NCI-H2171 (cell line): ENCODE results near the gene MARS1.

Experiments used
- DNase-seq: peaks from one replicate; lab custom pipeline; 2025; lab: John Stamatoyannopoulos, UW

MARS1 gene

DNA sequence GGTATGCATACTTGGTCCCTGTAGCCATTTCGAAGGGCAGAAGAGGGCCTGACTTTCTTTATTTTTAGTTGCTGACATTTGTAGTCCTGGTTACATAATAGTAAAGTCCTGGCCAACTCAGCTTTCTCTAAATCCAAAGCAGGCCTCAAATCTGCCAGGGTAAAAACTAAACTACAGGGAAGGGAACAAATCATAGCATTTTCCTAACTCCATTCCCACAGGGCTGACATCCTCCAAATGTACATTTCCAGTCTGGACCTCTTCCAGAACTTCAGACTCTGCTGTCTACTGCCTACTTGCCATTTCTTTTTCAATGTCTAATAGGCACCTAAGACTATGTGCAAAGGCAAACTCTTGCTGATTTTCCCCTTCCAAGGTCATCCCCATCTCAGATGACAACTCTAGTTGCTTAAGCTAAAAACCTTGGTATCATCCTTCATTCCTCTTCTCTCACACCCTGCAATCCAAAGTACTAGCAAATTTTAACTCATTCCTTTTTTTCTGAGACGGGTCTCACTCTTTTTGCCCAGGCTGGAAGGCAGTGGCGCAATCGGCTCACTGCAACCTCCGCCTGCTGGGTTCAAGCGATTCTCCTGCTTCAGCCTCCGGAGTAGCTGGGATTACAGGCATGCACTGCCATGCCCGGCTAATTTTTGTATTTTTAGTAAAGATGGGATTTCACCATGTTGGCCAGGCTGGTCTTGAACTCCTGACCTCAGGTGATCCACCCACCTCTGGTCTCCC is 30.5 kb downstream of the MARS1 start:
- DNase-seq, result no peak

DNA sequence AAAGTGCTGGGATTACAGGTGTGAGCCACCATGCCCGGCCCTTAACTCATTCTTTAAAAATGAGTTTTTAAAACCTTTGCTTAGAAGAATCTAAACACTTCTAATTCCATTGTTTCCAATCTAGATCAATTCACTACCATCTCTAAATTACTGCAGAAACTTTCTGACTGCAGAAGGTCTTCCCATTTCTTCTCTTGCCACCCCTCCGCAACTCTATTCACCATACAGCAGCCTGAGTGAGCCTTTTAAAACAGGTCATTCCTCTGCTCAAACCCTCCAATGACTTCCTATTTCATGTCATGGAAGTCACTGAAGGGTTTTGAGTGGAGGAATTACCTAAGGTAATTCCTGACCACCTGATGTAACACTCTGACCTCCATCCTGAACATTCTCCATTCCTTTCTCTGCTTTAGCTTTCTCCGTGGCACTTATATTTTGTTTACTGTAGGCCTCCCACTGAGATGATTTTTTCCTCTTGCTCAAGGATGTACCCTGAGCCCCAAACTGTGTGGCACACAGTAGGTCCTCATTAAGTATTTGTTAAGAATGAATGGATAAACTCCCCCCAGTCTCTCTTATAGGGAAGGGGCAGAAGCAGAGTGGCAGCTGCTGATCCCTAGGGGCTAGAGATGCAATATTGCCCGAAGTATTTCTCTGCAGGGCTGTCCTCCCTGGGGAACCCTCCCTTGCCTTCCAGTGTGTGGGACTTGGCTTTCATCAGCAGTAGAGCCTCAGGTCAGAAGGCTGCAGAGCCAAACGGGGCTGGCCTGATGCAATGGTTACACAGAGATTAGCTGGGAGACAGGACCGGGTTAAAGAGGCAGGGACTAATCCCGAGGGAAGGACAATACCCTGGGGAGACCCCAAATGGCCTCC is 31.3 kb downstream of the MARS1 start:
- DNase-seq, result no peak

DNA sequence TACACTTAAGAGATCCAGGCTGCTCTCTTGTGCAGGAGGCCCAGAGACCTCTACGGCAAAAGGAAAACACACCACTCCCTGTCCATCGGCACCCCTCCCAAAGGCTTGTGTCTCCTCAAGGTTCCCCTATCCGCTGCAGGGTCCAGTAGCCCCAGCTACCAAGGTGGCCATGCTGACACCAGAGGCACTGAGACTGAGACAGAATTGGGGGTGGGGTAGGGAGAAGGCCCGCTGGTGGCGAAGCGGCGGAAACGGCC is 31.9 kb downstream of the MARS1 start:
- DNase-seq, result no peak

DNA sequence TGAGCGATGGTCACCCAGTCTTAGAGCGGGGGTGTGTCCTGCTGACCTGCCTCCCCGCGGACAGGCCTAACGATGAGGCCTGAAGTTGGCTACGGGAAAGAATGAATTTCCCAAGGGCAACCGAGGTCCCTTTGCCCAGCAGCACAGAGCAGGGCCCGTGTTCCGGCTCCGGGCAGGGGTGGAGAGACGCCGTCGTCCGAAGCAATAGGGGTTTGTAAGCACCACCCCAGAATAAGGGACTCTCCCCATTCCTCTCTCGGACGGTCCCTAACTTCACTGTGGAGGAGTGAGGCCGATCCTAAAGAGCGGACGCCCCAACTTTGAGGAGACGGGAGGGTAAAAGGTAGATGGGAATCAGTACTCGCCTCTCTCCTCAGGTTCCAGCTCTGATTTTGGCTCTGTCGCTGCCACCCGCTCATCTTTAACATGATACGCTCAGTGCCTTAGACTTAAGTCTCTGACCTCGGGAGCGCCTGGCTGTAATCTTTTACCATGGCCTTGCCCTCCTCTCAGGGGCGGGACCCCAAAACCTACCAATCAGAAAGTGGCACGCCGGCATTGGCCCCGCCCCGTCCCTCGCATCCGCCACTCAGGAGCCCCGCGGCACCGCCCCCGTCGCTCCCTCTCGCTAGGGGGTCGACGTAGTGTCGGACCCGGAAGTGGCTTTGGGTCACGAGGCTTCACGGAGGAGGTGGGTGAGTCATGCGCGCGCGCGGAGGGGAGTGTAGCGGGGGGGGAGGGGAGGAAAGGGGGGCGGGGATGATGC is 32.4 kb downstream of the MARS1 start, which contains the start of gene DDIT3:
DDIT3 (minus strand) TSS at position 462 of the 766 bp plus-strand sequence. CDS start 3,108 bp downstream, outside the sequence.
- peak; percentile 99 for DNase-seq

DNA sequence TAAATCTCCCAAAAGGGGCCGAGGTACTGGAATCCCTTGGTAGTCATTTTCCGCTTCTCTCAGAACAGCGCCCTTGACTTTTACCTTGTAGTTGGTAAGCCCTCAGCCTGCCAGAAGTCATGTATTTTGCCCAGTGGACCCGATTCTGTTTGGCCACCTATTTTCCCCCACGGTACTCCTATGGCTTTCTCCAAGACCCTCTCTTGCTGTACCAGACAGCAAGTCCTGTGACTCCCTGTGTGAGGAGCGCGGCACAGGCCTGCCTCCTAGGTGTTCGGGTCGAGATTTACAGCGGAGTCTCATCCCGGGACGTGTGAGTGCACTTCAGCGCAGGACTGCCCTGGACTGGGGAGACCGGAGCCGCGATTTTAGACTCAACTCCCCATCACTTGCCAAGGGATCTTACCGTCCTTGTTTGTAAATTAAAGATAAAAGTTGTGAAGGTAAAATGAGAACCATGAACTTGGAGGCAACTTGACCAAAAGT is 33.7 kb downstream of the MARS1 start:
- peak; percentile 56 for DNase-seq

DNA sequence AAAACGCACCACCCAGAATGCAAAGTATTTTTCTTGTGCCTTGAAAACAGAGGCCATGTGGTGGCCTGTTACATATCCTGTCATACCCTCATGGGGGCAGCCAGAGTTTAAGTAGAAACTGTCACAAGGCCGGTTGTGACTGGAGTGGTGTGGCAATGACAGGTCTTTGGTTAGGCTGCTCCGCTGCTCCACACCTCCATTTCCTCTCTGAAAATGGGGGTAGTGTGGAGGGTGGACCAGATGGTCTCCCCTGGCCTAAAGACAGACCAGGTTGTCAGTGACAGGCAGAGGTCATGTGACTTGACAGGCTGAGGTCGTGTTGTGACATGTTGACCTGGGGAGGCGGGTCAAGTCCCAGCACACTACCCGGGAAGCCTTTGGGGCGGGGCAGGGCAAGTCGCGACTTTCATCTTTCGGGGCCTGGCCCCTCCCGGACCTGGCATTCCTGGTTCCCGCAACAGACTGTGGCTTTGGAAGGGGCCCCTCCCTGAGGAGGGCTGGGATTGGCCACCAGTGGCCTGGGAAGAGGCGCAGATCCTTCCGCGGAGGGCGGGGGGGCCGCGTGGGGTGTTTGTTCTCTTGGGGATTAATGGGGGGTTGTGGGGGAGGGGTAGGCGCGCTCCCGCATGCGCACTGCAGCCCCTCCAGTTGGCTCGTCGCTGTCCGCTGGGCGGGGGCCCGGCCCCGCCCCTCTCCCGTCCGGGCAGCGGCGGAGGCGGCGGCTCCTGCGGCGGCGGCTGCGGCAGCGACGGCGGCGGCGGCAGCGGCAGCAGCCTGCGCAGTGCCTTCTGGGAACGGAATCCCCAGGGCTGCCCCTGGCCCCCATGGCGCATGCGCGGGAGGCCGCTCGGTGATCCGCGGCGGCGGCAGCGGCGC is 34.4 kb downstream of the MARS1 start, which contains the start of gene MBD6:
MBD6 (plus strand) TSS at position 814 of the 876 bp plus-strand sequence. CDS start 1,480 bp downstream, outside the sequence.
- peak; percentile 87 for DNase-seq

DNA sequence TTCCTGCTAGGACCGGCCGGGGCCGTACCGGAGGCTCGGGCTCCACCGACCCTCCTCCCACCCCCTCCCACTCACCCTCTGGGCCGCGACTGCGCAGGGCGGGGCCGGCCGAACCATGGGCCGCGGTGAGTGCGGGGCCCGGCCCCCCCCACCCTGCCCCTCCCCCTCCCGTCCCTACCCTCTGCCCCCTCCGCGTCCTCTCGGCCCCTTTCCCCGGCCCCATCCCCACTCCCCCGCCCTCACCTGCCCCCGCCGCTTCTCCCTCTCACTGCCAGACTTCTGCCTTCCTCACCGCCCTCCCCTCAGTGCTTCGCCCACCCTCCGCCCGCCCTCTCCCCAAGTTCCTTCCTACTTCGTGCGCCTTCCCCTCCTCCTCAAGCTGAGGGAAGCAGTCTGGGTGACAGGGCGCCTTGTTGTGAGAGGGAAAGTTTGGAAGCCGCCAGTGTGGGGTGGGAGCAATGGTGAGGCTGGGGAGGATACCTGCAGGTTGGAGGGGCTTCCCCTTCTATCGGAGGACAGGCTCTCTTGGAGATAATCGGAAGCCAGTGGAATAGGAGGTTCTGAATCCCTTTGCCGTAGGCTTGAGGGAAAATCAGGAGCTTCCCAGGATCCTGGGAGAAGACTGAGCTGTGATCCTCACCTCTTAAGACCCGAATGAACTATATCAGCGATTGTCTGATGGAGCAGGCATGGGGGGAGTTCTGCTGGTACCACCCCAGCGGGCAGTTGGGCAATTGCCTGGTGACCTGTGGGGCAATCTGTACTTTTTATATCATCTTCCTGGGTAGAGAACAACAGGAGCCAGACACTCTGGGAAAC is 35.2 kb downstream of the MARS1 start:
- peak; percentile 63 for DNase-seq

DNA sequence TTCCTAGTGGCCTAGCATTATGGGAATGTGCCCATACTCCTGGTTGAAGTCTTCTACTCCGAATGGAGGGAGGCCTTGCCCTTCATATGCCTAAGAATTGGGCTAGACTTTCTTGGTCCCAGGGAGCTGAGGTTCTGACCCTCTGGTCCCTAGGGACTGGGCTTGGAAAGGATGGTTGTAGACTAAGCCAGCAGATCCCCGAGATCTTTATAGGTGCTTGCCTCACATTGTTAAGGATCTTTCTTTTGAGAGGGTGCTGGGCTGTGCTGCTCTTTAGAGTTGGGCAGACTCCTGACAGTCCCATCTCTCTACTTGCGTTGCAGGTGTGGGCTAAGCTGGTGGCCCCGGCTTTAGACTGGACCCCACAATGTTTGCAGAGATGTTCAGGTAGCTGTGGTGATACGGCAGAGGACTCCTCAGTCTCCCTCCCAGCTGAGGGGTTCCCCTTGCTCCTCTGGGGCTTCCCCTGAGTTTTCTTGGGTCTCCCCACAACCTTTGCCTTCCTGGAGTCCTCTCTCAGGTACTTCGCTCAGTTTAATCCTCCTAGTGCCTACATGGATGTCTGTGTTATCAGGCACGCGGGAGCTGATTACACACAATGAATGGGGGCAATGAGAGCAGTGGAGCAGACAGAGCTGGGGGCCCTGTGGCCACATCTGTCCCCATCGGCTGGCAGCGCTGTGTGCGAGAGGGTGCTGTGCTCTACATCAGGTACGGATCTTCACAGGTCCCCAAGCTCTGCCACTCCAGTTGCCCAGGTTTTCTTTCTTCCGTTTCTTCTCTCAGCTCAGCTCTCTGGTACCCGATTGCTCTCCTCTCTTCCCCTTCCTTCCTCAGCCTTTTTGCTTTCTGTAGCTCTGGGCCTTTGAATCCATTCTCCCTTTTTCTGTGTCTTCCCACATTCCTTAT is 36.1 kb downstream of the MARS1 start:
- DNase-seq, result no peak

DNA sequence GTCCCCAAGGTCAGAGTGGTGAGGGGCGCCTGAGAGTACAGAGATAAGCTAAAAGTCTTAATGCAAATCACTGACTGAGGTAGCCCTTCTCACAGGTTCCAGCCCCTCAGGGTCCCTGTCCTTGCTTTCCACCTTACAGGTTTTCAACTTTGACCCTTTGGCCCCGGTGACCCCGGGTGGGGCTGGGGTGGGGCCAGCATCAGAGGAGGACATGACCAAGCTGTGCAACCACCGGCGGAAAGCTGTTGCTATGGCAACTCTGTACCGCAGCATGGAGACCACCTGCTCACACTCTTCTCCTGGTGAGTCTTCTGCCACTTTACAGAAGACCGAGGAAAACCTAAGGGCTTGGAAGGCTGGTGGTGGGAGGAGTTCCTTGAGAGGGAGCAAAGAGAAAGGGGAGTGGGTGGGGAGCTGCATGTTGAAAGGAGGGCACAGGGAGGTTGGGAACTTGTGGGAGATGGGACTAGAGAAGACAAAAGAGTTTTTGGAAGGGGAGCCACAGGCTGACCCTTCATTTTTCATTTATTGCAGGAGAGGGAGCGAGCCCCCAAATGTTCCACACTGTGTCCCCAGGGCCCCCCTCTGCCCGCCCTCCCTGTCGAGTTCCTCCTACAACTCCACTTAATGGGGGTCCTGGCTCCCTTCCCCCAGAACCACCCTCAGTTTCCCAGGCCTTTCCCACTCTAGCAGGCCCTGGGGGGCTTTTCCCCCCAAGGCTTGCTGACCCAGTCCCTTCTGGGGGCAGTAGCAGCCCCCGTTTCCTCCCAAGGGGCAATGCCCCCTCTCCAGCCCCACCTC is 37.1 kb downstream of the MARS1 start:
- DNase-seq, result no peak

DNA sequence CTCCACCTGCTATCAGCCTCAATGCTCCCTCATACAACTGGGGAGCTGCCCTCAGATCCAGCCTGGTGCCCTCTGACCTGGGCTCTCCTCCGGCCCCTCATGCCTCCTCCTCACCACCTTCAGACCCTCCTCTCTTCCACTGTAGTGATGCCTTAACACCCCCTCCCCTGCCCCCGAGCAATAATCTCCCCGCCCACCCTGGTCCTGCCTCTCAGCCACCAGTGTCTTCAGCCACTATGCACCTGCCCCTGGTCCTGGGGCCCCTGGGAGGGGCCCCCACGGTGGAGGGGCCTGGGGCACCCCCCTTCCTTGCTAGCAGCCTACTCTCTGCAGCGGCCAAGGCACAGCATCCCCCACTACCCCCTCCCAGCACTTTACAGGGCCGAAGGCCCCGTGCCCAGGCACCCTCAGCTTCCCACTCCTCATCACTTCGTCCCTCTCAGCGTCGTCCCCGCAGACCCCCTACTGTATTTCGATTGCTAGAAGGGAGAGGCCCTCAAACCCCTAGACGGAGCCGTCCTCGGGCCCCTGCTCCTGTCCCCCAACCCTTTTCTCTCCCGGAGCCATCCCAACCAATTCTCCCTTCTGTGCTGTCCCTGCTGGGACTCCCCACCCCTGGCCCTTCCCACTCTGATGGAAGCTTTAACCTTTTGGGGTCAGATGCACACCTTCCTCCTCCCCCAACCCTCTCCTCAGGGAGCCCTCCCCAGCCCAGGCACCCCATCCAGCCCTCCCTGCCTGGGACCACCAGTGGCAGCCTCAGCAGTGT is 37.9 kb downstream of the MARS1 start:
- DNase-seq, result no peak

DNA sequence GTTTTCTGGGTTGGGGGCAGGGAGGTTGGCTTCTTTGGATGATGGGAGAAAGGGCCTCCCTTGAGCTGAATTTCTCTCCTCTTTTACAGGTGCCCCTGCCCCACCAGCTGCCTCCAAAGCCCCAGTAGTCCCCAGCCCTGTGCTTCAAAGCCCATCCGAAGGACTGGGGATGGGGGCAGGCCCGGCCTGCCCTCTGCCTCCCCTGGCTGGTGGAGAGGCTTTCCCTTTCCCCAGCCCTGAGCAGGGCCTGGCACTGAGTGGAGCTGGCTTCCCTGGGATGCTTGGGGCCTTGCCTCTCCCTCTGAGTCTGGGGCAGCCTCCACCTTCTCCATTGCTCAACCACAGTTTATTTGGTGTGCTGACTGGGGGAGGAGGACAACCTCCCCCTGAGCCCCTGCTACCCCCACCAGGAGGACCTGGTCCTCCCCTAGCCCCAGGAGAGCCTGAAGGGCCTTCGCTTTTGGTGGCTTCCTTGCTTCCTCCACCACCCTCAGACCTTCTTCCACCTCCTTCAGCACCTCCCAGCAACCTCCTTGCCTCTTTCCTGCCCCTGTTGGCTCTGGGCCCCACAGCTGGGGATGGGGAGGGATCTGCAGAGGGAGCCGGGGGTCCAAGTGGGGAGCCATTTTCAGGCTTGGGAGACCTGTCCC is 38.7 kb downstream of the MARS1 start:
- no peak for DNase-seq

DNA sequence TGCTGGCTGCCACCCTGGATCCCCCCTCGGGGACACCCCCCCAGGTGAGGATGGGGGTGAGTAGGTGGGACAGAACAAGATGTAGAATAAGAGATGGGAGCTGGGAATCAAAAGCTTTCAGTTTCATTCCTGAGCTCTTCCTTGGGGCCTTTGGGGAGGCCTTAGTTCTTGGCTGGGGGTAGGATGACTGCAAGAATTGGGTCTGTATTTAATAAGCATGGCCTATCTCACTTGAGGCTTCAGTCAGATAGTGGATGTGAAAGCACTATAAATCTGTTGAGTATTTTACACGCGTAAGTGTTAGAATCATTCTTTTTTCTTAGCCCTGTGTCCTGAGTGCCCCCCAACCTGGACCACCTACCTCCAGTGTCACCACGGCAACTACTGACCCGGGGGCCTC is 39.3 kb downstream of the MARS1 start:
- no peak for DNase-seq

DNA sequence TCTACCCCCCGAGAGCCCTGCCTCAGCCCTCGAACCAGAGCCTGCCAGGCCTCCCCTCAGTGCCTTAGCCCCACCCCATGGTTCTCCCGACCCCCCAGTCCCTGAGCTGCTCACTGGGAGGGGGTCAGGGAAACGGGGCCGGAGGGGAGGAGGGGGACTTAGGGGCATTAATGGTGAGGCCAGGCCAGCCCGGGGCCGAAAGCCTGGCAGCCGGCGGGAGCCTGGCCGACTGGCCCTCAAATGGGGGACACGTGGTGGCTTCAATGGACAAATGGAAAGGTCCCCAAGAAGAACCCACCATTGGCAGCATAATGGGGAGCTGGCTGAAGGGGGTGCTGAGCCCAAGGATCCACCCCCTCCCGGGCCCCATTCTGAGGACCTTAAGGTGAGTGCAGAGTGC is 40.3 kb downstream of the MARS1 start:
- no peak for DNase-seq

DNA sequence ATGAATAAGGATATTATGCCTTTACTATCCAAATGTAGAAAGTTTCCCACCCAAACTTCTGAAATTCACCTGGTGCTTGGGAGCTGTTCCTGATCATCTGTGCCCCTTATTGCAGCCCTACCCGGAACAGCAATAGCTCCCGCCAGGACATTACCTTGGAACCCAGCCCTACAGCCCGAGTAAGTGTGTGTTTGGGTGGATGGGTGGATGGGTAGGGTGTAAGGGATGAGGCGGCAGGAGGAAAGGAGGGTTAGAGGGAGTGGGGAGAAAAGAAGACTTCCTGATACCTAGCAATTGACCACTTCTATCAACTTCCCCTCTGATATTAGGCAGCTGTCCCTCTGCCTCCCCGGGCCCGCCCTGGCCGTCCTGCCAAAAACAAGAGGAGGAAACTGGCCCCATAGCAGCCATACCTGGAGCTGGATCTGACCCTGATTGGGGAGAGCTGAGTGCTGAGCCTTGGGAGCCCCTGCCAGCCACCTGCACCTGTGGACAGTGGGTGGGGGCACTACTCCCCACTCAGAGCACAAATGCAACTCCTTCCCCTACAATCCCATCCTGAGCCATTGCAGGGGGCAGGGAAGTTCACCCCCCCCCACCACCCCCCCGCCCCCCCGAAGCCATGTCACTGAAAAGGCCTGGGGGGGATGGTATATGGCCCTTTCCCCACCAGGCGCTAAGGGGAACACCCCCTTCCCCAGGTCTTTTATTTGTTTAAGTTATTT is 41.1 kb downstream of the MARS1 start:
- no peak for DNase-seq

DNA sequence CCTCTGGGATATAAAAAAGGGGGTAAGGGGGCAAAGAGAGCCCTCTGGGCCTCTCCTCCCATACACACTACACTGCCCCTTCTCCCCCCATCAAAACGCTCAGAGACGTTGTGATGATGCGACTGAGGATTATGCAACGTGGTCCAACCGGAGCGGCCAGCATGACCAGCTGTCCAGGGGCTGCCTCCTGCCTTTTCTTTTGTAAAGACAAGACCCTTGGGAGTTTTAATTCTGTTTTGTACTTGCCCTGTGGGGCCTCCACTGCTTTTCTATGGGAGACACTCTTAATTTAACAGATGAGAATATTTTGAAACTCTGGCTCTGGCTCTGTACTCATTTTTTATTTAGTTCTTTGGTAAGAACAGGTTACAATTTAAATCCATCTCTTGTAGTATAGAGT is 42.0 kb downstream of the MARS1 start:
- DNase-seq, result no peak

DNA sequence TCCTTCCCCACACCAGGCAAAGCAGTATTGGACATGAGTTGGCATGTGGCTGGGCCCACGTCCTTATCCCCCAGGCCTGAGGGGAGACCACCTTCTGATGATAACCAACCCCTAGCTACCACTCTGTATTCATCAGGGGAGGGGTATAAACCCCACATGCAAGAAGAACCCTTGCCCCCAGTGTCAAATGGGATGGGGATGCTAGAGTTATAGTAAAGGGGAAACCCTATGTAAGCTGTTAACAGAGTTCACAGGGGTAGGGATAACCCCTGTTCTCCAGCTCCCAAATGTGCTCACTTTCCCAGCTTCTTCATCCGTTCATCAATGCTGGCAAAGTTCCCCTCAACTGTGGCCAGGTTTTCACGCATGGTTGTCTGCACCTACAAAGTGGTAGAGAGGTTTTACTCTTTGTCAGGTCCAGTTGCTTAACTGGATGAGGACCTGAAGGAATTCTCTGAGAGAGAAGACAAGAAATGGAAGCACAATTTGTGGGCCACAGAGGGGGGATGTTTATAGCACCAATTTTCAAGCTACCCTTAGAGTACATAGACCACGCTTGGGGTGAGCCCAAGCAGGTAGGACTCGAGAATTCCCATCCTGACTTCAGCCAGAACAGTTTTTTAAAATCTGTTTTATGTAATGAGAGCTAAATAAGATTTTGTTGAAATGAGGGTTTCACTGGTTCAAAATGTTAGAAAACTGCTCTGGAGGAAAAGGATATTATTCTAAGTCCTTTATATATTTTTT is 42.7 kb downstream of the MARS1 start:
- no peak for DNase-seq
